Gastrocnemius medialis (tissue), 4 donors: ENCODE data around the gene MAN1B1. TPM values are rescaled to one million over a fixed set of nuclear protein-coding genes. Genes with fewer than 3 reads are reported as not detected.

ENCODE experiments used
- ATAC-seq, 2 donors: fragments of 150-250 bp; one replicate each; pipeline ENCODE4 v1.9.1; 2016
- DNase-seq, 2 donors: peaks; one replicate each; pipeline ENCODE4 v3.0.0-alpha.2; 2019
- H3K27ac ChIP-seq, 4 donors: fragments of 200-600 bp; sonication (generic); 1 replicate in 1 of 4; 2 replicates in 3 of 4; pipeline ENCODE4 v1.5.1; 2016 to 2018; ENCODE audit warnings: mild to moderate bottlenecking in 2 of 4, moderate library complexity in 1 of 4
- H3K27me3 ChIP-seq, 3 donors: fragments of 200-600 bp; sonication (generic) in 2 of 3; 1 replicate in 1 of 3; 2 replicates in 2 of 3; pipeline versions ENCODE4 v1.5.1 to v1.6.0; 2016 to 2019; ENCODE audit warnings: mild to moderate bottlenecking in 1 of 3, moderate library complexity in 1 of 3
- H3K36me3 ChIP-seq, 2 donors: fragments of 200-600 bp; sonication (generic) in 1 of 2; one replicate each; pipeline ENCODE4 v1.5.1; 2017 to 2018
- H3K4me1 ChIP-seq, 2 donors: fragments of 200-600 bp; sonication (generic) in 1 of 2; one replicate each; pipeline ENCODE4 v1.5.1; 2016 to 2017; ENCODE audit warnings: mild to moderate bottlenecking in 2 of 2
- H3K4me3 ChIP-seq, 4 donors: fragments of 200-600 bp; sonication (generic) in 3 of 4; 1 replicate in 1 of 4; 2 replicates in 3 of 4; pipeline ENCODE4 v1.5.1; 2016 to 2019; ENCODE audit warnings: mild to moderate bottlenecking in 2 of 4
- H3K9me3 ChIP-seq, 3 donors: fragments of 200-600 bp; sonication (generic) in 2 of 3; 1 replicate in 1 of 3; 2 replicates in 2 of 3; pipeline ENCODE4 v1.5.1; 2016 to 2019
- POLR2A ChIP-seq, 2 donors: fragments of 450-650 bp; IDR thresholded peaks; one replicate each; pipeline ENCODE4 v1.6.1; 2017; ENCODE audit warnings: antibody characterized with exemption in 2 of 2, mild to moderate bottlenecking in 2 of 2, moderate library complexity in 2 of 2
- in situ Hi-C, 4 donors: fragments of 200-750 bp; cut with MboI; loops; one replicate each; pipeline versions ENCODE4 v1.15.0 to v1.8.0; 2017; ENCODE audit warnings: low sequenced_read_pairs in 4 of 4
- intact Hi-C: fragments of 100-400 bp; cut with DNase I; formaldehyde crosslinking; loops from one replicate; pipeline ENCODE4 v1.15.1; 2023; ENCODE audit warnings: low total_unique reads
- total RNA-seq, 4 donors: library from RNA; depleted of rRNA; stranded (reverse); fragments of >200 nt; gene quantifications; one replicate each; pipeline versions ENCODE4 v1.1.0 to v1.2.3, GENCODE V29; 2016
- TF ChIP-seq, protein P1 (sequence below), 5 experiments: fragments of 450-650 bp in 3 of 5; fragments of 200-600 bp in 2 of 5; sonication (generic) in 2 of 5; IDR thresholded peaks in 4 of 5; conservative IDR thresholded peaks in 1 of 5; 1 replicate in 4 of 5; 2 replicates in 1 of 5; pipeline ENCODE4 v1.5.1; 2016 to 2019; ENCODE audit warnings: antibody characterized with exemption in 5 of 5, mild to moderate bottlenecking in 3 of 5, moderate library complexity in 3 of 5

The MAN1B1 gene
- total RNA-seq, 4 donors from 2014 or later, result 15.9 to 31.9 (median 21.1) TPM

DNA sequence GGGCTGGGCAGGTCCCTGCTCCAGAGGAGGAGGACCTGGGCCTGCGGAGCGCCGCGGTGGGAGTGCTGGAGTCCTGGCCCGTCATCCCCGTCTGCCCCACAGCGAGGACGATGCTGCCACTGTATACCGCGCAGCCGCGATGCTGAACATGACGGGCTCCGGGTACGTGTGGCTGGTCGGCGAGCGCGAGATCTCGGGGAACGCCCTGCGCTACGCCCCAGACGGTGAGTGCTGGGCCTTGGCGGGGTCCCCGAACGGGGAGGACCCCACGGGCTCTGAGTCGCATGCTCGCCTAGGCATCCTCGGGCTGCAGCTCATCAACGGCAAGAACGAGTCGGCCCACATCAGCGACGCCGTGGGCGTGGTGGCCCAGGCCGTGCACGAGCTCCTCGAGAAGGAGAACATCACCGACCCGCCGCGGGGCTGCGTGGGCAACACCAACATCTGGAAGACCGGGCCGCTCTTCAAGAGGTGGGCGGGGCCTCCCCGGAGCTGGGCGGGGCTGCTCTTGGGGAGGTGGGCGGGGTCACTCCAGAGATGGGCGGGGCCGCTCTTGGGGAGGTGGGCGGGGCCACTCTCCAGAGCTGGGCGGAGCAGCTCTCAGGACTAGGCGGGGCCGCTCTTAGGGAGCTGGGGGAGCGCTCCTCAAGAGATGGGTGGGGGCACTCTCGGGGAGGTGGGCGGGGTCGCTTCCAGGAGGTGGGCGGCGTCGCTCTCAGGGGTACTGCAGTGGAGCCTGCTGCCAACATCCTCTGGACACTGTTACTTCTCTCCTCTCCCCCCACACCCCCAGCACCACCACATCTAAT lies 70.0 kb downstream of the MAN1B1 start:
- no peak overlapping the region for H3K4me3 ChIP-seq
- peak in 1 of 2 donors; percentile 61 for ATAC-seq
- in situ Hi-C loops, result no loop called here

DNA sequence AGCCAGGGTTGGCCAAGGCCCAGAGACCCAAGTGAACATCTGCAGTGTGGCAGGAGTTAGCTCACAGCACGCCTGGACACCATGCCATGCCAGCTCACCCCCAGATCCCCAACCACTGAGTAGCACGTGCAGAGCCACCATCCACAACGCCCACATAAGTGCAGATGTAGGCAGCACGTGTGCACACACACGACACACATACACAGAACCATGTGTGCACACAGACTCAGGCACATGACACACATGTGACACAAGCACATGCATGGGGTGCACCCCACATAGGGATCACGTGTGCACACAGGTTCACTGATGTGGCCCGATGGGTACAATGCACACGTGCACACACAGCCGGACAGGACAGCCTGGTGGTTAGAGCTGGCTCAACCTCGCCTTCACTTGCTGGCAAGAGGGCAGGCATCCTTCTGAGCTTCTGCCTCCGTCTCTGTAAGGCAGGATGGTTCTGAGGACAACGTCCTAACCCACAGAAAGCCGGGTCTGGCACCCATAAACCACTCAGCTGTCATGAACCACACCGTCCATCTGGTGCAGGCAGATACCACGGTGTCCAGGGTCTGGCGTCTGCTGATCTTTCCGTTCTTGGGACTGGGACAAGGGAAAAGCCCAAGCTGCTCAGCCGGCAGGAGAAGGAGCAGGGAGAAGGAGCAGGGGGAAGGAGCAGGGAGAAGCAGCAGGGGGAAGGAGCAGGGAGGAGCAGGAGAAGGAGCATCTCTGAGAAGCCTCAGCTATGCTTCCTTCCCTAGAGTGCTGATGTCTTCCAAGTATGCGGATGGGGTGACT lies 71.0 kb downstream of the MAN1B1 start:
- H3K36me3 ChIP-seq, result no peaks in the 10 kb centered on the region
- no peaks in the 10 kb centered on the region for H3K9me3 ChIP-seq
- no peak for DNase-seq
- intact Hi-C loops (no loop called here), in situ Hi-C loops (no loop called here)
- H3K27ac ChIP-seq, result no peak overlapping the region
- no peak for TF ChIP-seq POLR2A (IDR thresholded peaks at IDR 0.05)
- TF ChIP-seq, protein P1, sequence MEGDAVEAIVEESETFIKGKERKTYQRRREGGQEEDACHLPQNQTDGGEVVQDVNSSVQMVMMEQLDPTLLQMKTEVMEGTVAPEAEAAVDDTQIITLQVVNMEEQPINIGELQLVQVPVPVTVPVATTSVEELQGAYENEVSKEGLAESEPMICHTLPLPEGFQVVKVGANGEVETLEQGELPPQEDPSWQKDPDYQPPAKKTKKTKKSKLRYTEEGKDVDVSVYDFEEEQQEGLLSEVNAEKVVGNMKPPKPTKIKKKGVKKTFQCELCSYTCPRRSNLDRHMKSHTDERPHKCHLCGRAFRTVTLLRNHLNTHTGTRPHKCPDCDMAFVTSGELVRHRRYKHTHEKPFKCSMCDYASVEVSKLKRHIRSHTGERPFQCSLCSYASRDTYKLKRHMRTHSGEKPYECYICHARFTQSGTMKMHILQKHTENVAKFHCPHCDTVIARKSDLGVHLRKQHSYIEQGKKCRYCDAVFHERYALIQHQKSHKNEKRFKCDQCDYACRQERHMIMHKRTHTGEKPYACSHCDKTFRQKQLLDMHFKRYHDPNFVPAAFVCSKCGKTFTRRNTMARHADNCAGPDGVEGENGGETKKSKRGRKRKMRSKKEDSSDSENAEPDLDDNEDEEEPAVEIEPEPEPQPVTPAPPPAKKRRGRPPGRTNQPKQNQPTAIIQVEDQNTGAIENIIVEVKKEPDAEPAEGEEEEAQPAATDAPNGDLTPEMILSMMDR (IDR thresholded peaks at IDR 0.05 in 4 of 5, conservative IDR thresholded peaks at IDR 0.05 in 1 of 5), result no peak
- ATAC-seq, result no peak
- no peak overlapping the region for H3K4me3 ChIP-seq
- H3K27me3 ChIP-seq, result peaks cover 65 to 73% (median 72%) of the 10 kb centered on the region in 3 donors
- peaks cover 0 to 5% of the 10 kb centered on the region in 2 donors for H3K4me1 ChIP-seq

More for the DNA sequence above, 70.0 kb downstream of the MAN1B1 start:
- intact Hi-C loops, result no loop called here
- H3K4me1 ChIP-seq, result no peaks in the 10 kb centered on the region
- H3K36me3 ChIP-seq, result no peaks in the 10 kb centered on the region
- H3K27ac ChIP-seq, result no peak overlapping the region
- no peaks in the 10 kb centered on the region for H3K9me3 ChIP-seq
- no peak for TF ChIP-seq POLR2A (IDR thresholded peaks at IDR 0.05)
- TF ChIP-seq, protein P1 (IDR thresholded peaks at IDR 0.05 in 4 of 5, conservative IDR thresholded peaks at IDR 0.05 in 1 of 5), result no peak
- DNase-seq, result no peak
- H3K27me3 ChIP-seq, result peaks cover 56 to 62% (median 62%) of the 10 kb centered on the region in 3 donors

DNA sequence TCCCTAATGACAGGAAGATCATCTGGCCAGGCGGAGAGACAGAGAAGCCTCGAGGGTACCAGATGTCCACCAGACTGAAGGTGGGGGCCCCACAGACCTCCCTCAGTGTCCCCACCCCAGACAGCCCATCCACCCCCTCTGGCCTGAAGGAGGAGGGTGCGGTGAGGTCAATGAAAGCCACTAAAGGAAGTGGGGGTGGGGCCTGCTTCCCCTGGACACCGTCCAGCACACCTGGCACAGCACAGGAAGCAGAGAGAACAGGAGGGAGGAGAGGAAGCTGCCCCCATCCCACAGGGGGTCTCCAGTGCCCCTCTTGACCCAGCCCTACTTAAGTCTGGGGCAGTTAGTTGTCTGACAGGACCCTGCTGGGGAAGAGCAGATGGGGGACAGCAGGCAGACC lies 71.8 kb downstream of the MAN1B1 start:
- ATAC-seq, result no peak
- intact Hi-C loops, result no loop called here
- in situ Hi-C loops, result no loop called here
- Histone ChIP-seq H3K27me3 (peaks cover 72 to 81% (median 80%) of the 10 kb centered on the region in 3 donors), H3K9me3 (no peaks in the 10 kb centered on the region), H3K4me3 (no peak overlapping the region), H3K36me3 (no peaks in the 10 kb centered on the region), H3K27ac (no peak overlapping the region), H3K4me1 (peaks cover 0 to 12% of the 10 kb centered on the region in 2 donors)
- no peak for DNase-seq
- TF ChIP-seq POLR2A (IDR thresholded peaks at IDR 0.05), result no peak
- TF ChIP-seq, protein P1 (IDR thresholded peaks at IDR 0.05 in 4 of 5, conservative IDR thresholded peaks at IDR 0.05 in 1 of 5), result no peak

Other genes starting within 250 kb of the MAN1B1 start
- gene AJM1, start 244.5 kb upstream of the MAN1B1 start, total RNA-seq, result 1 to 10 TPM; 1.3 to 2.1 (median 1.6) TPM
- gene PHPT1, start 237.6 kb upstream of the MAN1B1 start, total RNA-seq, result 100 to 1,000 TPM in 3 of 4 donors, 10 to 100 TPM in 1; 98.8 to 204 (median 152) TPM
- 1 to 10 TPM in 3 of 4 donors, under 1 TPM in 1; 0.95 to 2.3 (median 1.7) TPM for gene MAMDC4, start 234.6 kb upstream of the MAN1B1 start, total RNA-seq
- 100 to 1,000 TPM; 285 to 440 (median 334) TPM for gene EDF1, start 220.7 kb upstream of the MAN1B1 start, total RNA-seq
- gene TRAF2, start 200.5 kb upstream of the MAN1B1 start, total RNA-seq, result 1 to 10 TPM; 3.5 to 6.6 (median 4.8) TPM
- gene FBXW5, start 142.2 kb upstream of the MAN1B1 start, total RNA-seq, result 100 to 1,000 TPM; 329 to 469 (median 435) TPM
- gene C8G, start 141.7 kb upstream of the MAN1B1 start, total RNA-seq, result 1 to 10 TPM in 2 of 4 donors, not detected in 2; 1.7 to 5.2 TPM
- gene LCN12, start 134.7 kb upstream of the MAN1B1 start, total RNA-seq, result not detected
- gene PTGDS, start 109.5 kb upstream of the MAN1B1 start, total RNA-seq, result 10 to 100 TPM in 3 of 4 donors, 1 to 10 TPM in 1; 2.3 to 35.2 (median 27.0) TPM
- gene LCNL1, start 104.0 kb upstream of the MAN1B1 start, total RNA-seq, result under 1 TPM in 1 of 4 donors, not detected in 3; 0.10 TPM
- gene PAXX, start 94.6 kb upstream of the MAN1B1 start, total RNA-seq, result 10 to 100 TPM; 10.8 to 15.6 (median 14.6) TPM
- gene CLIC3, start 90.4 kb upstream of the MAN1B1 start, total RNA-seq, result under 1 TPM in 1 of 4 donors, not detected in 3; 0.36 TPM
- 10 to 100 TPM; 14.1 to 20.0 (median 16.7) TPM for gene ABCA2, start 58.7 kb upstream of the MAN1B1 start, total RNA-seq
- gene FUT7, start 54.9 kb upstream of the MAN1B1 start, total RNA-seq, result not detected
- gene NPDC1, start 40.8 kb upstream of the MAN1B1 start, total RNA-seq, result 10 to 100 TPM; 11.3 to 22.3 (median 19.0) TPM
- gene ENTPD2, start 32.9 kb upstream of the MAN1B1 start, total RNA-seq, result under 1 TPM in 2 of 4 donors, not detected in 2; 0.22 to 0.55 TPM
- gene SAPCD2, start 16.4 kb upstream of the MAN1B1 start, total RNA-seq, result under 1 TPM in 3 of 4 donors, not detected in 1; 0.16 to 0.24 (median 0.17) TPM
- gene UAP1L1, start 9.5 kb upstream of the MAN1B1 start, total RNA-seq, result 1 to 10 TPM in 2 of 4 donors, under 1 TPM in 2; 0.49 to 2.5 (median 1.5) TPM
- 10 to 100 TPM; 36.9 to 63.1 (median 55.9) TPM for gene DPP7, start 27.7 kb downstream of the MAN1B1 start, total RNA-seq
- not detected for gene GRIN1, start 52.2 kb downstream of the MAN1B1 start, total RNA-seq
- not detected for gene LRRC26, start 83.1 kb downstream of the MAN1B1 start, total RNA-seq
- not detected for gene TMEM210, start 85.1 kb downstream of the MAN1B1 start, total RNA-seq
- gene ANAPC2, start 101.6 kb downstream of the MAN1B1 start, total RNA-seq, result 10 to 100 TPM; 10.2 to 12.4 (median 10.8) TPM
- gene SSNA1, start 101.7 kb downstream of the MAN1B1 start, total RNA-seq, result 100 to 1,000 TPM in 2 of 4 donors, 10 to 100 TPM in 2; 73.3 to 164 (median 94.4) TPM
- gene TPRN, start 113.8 kb downstream of the MAN1B1 start, total RNA-seq, result 10 to 100 TPM in 1 of 4 donors, 1 to 10 TPM in 3; 3.4 to 10.2 (median 6.3) TPM
- 10 to 100 TPM; 24.7 to 45.9 (median 32.0) TPM for gene TMEM203, start 118.7 kb downstream of the MAN1B1 start, total RNA-seq
- gene NDOR1, start 118.7 kb downstream of the MAN1B1 start, total RNA-seq, result 1 to 10 TPM; 2.4 to 5.0 (median 4.1) TPM
- gene RNF208, start 135.3 kb downstream of the MAN1B1 start, total RNA-seq, result 1 to 10 TPM; 1.1 to 6.5 (median 1.5) TPM
- gene CYSRT1, start 138.2 kb downstream of the MAN1B1 start, total RNA-seq, result under 1 TPM in 1 of 4 donors, not detected in 3; 0.42 TPM
- gene RNF224, start 140.5 kb downstream of the MAN1B1 start, total RNA-seq, result not detected
- gene SLC34A3, start 143.9 kb downstream of the MAN1B1 start, total RNA-seq, result not detected
- 100 to 1,000 TPM; 222 to 495 (median 363) TPM for gene TUBB4B, start 154.3 kb downstream of the MAN1B1 start, total RNA-seq
- not detected for gene STPG3, start 164.3 kb downstream of the MAN1B1 start, total RNA-seq
- gene NELFB, start 168.3 kb downstream of the MAN1B1 start, total RNA-seq, result 10 to 100 TPM; 21.6 to 61.5 (median 39.4) TPM
- gene TOR4A, start 190.7 kb downstream of the MAN1B1 start, total RNA-seq, result 1 to 10 TPM; 1.2 to 2.8 (median 1.7) TPM
- 1 to 10 TPM; 1.9 to 5.4 (median 3.4) TPM for gene NRARP, start 215.3 kb downstream of the MAN1B1 start, total RNA-seq